Activated naive CD8-positive, alpha-beta T cell (primary cell): ENCODE measurements around the gene NISCH.

Source experiments
- H3K27ac Mint-ChIP-seq: one replicate; pipeline ENCODE4 v1.8.0; 2021; ENCODE audit warnings: mixed read lengths
- H3K27me3 Mint-ChIP-seq: one replicate; pipeline ENCODE4 v1.8.0; 2021; ENCODE audit warnings: mixed read lengths
- H3K36me3 Mint-ChIP-seq: one replicate; pipeline ENCODE4 v1.8.0; 2021; ENCODE audit warnings: mixed read lengths
- H3K4me1 Mint-ChIP-seq: one replicate; pipeline ENCODE4 v1.8.0; 2021; ENCODE audit warnings: low read depth, mixed read lengths
- H3K4me3 Mint-ChIP-seq: one replicate; pipeline ENCODE4 v1.8.0; 2021; ENCODE audit warnings: mild to moderate bottlenecking, mixed read lengths
- H3K9me3 Mint-ChIP-seq: one replicate; pipeline ENCODE4 v1.8.0; 2021; ENCODE audit warnings: low read depth, mixed read lengths

NISCH gene

DNA sequence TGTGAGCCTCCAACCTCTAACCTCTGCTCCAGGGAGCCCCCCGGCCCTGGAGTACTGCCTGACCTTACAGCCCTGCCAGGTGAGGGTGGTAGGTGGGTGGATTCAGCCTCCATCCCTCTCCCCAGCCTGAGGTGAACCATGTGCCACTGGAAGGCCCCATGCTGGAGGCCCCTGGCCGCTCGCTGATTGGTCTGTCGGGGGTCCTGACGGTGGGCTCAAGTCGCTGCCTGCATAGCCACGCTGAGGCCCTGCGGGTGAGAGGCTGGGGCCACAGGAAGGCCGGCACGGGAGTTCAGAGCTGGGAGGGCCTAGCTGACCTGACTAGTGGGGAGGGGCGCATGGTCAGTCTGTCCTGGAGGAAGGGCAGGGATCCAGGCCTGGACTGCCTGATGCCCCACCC is 59.2 kb downstream of the NISCH start:
- H3K4me3 Mint-ChIP-seq, result no peak overlapping the region
- no peaks in the 10 kb centered on the region for H3K4me1 Mint-ChIP-seq
- H3K27ac Mint-ChIP-seq, result no peak overlapping the region
- no peaks in the 10 kb centered on the region for H3K36me3 Mint-ChIP-seq
- no peaks in the 10 kb centered on the region for H3K27me3 Mint-ChIP-seq
- no peaks in the 10 kb centered on the region for H3K9me3 Mint-ChIP-seq

DNA sequence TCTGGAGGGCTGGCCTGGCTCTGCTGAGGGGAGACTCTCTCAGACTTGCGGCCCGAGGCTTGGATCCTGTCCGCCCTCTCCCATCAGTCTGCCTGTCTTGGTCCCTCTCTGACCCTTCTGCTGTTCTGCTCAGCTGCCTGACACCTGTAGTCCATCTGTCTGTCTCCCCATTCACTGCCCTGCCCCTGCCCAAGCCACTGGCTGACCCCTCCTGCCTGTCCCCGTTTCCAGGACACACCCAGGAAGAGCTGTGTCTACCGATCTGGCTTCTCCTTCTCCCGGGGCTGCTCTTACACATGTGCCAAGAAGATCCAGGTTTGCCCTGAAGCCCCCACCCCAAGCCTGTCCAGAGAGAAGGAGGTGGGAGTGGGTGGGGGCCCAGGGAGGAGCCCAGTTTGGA is 59.8 kb downstream of the NISCH start:
- Mint-ChIP-seq H3K27ac (no peak overlapping the region), H3K9me3 (no peaks in the 10 kb centered on the region), H3K36me3 (no peaks in the 10 kb centered on the region), H3K4me3 (no peak overlapping the region), H3K27me3 (no peaks in the 10 kb centered on the region), H3K4me1 (no peaks in the 10 kb centered on the region)

DNA sequence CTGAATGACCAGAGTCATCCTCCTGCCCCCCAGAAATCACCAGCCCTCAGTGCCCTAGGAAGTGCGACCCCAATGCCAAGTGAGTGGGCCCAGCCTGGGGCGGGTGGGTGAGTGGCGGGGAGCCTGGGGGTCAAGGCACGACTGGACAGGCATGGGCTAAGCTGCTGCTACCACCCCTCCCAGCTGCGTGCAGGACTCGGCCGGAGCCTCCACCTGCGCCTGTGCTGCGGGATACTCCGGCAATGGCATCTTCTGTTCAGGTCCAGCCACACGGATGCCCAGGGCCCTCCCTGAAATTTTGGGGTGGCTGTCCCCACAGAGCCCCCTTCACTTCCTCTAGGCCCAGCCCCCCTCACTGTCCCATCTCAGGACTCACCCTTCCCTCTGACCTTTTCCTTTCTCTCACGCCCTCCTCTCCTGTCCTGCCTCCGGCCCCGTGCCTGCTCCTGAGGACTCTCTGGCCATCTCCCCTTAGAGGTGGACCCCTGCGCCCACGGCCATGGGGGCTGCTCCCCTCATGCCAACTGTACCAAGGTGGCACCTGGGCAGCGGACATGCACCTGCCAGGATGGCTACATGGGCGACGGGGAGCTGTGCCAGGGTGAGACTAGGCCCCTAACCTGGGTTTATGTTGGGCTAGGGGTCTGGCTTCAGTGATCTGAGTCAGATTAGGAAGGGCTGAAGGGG is 61.2 kb downstream of the NISCH start:
- Mint-ChIP-seq H3K9me3 (no peaks in the 10 kb centered on the region), H3K36me3 (no peaks in the 10 kb centered on the region), H3K27ac (no peak overlapping the region), H3K4me1 (no peaks in the 10 kb centered on the region), H3K27me3 (no peaks in the 10 kb centered on the region), H3K4me3 (no peak overlapping the region)

DNA sequence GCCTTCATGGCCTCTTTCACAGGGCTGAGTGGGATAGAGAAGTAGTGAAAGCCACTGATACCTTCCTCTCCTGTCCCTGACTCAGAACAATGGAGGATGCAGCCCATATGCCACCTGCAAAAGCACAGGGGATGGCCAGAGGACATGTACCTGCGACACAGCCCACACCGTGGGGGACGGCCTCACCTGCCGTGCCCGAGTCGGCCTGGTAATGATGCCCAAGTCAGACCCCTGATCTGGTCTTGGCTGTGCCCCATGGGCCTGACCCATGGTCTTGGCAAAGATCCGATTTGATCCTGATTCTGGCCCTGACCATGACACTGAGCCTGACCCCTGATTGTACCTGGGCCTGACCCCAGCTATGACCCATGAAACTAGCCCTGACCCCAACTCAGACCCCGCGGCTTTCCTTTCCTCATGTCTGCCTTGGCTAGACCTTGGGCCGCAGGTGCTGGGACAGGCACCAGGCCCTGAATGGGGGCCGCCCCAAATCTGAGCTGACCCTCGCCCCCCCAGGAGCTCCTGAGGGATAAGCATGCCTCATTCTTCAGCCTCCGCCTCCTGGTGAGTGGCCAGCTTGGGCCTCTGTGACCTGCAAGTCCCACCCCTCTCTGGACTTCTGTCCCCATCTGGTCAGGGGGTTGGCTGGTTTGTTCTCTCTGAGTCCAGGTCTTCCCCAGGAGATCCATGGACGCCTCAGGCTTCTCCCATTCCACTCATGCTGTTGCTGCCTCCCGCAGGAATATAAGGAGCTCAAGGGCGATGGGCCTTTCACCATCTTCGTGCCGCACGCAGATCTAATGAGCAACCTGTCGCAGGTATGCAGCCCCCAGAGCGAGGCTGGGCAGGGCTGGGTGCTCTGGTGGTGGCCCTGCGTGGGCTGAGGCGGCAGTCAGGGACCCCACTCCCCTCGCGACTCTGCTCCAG is 62.7 kb downstream of the NISCH start:
- Mint-ChIP-seq H3K4me3 (no peak overlapping the region), H3K27ac (no peak overlapping the region), H3K36me3 (no peaks in the 10 kb centered on the region), H3K9me3 (no peaks in the 10 kb centered on the region), H3K4me1 (no peaks in the 10 kb centered on the region), H3K27me3 (no peaks in the 10 kb centered on the region)

DNA sequence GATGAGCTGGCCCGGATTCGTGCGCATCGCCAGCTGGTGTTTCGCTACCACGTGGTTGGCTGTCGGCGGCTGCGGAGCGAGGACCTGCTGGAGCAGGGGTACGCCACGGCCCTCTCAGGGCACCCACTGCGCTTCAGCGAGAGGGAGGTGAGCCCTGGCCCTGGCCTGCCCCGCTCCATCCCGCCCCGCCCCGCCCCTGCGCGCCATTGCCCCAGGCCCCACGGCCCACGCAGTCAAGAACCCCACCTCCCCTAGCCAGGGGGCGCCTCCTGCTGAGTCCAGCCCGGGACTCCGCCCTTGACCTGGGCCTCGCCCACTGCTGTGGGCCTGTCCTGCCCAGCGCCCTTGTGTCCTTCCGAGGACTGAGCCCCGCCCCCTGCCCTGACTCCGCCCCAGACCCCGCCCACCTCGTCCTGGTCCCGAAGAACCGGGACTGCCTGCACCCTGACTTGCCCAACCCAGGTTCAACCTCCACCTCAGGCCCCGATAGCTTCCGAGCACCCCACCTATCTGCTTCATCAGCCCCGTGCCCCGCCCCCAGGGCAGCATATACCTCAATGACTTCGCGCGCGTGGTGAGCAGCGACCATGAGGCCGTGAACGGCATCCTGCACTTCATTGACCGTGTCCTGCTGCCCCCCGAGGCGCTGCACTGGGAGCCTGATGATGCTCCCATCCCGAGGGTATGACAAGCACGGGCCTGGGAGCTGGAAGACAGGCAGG is 63.5 kb downstream of the NISCH start:
- H3K27ac Mint-ChIP-seq, result no peak overlapping the region
- no peaks in the 10 kb centered on the region for H3K36me3 Mint-ChIP-seq
- no peak overlapping the region for H3K4me3 Mint-ChIP-seq
- no peaks in the 10 kb centered on the region for H3K27me3 Mint-ChIP-seq
- no peaks in the 10 kb centered on the region for H3K9me3 Mint-ChIP-seq
- H3K4me1 Mint-ChIP-seq, result no peaks in the 10 kb centered on the region

DNA sequence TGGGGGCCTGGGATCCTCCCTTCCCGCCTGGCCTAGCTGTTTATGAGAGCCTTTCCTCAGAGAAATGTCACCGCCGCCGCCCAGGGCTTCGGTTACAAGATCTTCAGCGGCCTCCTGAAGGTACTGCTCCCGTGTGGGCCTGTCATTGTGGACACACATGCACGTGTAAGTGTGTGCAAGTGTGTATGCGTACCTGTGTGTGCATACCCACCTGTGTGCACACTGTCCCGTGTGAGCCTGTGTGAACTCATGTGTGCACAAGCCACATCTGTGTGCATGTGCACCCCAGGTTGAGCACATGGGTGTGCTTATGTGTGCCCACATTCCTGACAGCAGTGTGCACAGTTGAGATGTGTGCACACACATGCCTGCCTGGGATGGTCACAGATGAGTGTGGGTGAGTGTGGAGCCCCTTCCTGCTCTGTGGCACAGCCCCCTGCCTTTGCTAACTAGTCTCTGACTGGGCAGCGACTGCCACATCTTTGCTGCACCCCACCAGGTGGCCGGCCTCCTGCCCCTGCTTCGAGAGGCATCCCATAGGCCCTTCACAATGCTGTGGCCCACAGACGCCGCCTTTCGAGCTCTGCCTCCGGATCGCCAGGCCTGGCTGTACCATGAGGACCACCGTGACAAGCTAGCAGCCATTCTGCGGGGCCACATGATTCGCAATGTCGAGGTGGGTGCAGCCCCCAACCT is 64.2 kb downstream of the NISCH start:
- H3K36me3 Mint-ChIP-seq, result no peaks in the 10 kb centered on the region
- H3K27ac Mint-ChIP-seq, result no peak overlapping the region
- no peaks in the 10 kb centered on the region for H3K4me1 Mint-ChIP-seq
- no peaks in the 10 kb centered on the region for H3K9me3 Mint-ChIP-seq
- H3K4me3 Mint-ChIP-seq, result no peak overlapping the region
- no peaks in the 10 kb centered on the region for H3K27me3 Mint-ChIP-seq

DNA sequence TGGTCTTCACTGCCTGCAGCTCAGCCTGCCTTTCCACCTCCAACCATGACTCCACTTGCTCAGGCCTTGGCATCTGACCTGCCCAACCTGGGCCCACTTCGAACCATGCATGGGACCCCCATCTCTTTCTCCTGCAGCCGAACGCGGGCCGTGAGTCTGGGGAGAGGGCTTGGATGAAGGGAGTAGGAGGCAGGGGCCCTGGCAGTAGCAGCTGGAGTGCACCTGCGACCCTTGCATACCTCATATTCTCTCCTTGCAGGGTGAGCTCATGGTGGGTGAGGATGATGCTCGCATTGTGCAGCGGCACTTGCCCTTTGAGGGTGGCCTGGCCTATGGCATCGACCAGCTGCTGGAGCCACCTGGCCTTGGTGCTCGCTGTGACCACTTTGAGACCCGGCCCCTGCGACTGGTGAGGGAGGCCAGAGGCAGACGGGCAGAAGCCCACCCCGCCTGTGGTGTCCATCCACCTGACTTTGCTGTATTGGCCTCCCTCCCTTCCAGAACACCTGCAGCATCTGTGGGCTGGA is 64.8 kb downstream of the NISCH start:
- H3K27ac Mint-ChIP-seq, result no peak overlapping the region
- H3K4me3 Mint-ChIP-seq, result no peak overlapping the region
- H3K36me3 Mint-ChIP-seq, result no peaks in the 10 kb centered on the region

DNA sequence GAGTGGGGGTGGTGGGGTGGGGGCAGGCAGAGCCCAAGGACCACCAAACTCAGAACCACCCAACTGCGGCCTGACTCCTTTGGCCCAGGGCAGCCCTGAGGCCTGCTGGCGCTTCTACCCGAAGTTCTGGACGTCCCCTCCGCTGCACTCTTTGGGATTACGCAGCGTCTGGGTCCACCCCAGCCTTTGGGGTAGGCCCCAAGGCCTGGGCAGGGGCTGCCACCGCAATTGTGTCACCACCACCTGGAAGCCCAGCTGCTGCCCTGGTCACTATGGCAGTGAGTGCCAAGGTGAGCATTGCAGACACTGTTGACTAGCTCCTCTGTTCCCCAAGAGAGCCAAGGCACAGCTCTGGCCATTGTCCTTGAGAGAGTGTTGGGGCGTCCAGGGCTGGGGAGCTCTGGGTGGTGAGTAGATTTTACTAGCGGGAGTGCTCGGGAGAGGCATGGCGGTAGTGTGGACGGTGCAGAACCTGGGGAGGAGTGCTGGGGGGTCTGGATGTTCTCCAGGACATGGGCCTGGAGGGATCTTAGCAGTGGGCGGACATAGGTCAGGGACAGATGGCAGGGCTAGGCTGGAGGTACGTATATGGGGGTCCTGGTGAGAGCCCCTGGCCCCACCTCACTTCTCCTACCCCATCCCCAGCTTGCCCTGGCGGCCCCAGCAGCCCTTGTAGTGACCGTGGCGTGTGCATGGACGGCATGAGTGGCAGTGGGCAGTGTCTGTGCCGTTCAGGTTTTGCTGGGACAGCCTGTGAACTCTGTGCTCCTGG is 65.5 kb downstream of the NISCH start:
- Mint-ChIP-seq H3K36me3 (no peaks in the 10 kb centered on the region), H3K4me3 (no peak overlapping the region), H3K9me3 (no peaks in the 10 kb centered on the region), H3K27ac (no peak overlapping the region), H3K4me1 (no peaks in the 10 kb centered on the region), H3K27me3 (no peaks in the 10 kb centered on the region)

More for the DNA sequence above, 64.8 kb downstream of the NISCH start:
- no peaks in the 10 kb centered on the region for H3K27me3 Mint-ChIP-seq
- no peaks in the 10 kb centered on the region for H3K4me1 Mint-ChIP-seq
- H3K9me3 Mint-ChIP-seq, result no peaks in the 10 kb centered on the region

DNA sequence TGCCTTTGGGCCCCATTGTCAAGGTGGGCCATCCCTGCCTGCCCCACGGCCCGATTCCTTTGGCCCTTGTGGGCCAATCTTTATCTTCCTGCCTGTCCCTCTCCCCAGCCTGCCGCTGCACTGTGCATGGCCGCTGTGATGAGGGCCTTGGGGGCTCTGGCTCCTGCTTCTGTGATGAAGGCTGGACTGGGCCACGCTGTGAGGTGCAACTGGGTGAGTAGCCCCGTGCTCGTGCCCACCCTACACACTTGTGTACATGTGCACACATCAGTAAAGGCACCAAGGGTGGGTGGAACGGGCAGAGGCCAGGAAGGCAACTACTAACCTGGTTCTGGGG is 66.1 kb downstream of the NISCH start:
- no peaks in the 10 kb centered on the region for H3K4me1 Mint-ChIP-seq
- no peak overlapping the region for H3K27ac Mint-ChIP-seq
- no peak overlapping the region for H3K4me3 Mint-ChIP-seq
- no peaks in the 10 kb centered on the region for H3K9me3 Mint-ChIP-seq
- no peaks in the 10 kb centered on the region for H3K27me3 Mint-ChIP-seq
- H3K36me3 Mint-ChIP-seq, result no peaks in the 10 kb centered on the region

DNA sequence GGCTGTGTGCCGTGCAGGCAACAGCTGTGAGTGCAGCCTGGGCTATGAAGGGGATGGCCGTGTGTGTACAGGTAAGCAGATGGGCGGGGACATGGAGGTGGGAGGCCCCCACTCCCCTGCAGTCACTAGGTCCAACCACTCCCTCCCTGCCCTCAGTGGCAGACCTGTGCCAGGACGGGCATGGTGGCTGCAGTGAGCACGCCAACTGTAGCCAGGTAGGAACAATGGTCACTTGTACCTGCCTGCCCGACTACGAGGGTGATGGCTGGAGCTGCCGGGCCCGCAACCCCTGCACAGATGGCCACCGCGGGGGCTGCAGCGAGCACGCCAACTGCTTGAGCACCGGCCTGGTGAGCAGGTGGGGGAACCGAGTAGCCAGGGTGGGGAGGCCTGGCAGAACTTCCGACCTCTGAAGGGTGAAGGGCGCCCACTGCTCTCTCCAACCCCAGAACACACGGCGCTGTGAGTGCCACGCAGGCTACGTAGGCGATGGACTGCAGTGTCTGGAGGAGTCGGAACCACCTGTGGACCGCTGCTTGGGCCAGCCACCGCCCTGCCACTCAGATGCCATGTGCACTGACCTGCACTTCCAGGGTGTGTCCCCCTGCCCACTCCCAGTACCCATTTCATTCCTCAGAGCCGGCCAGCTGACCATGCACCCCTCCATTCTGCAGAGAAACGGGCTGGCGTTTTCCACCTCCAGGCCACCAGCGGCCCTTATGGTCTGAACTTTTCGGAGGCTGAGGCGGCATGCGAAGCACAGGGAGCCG is 66.7 kb downstream of the NISCH start:
- Mint-ChIP-seq H3K4me3 (no peak overlapping the region), H3K4me1 (no peaks in the 10 kb centered on the region), H3K27me3 (no peaks in the 10 kb centered on the region), H3K27ac (no peak overlapping the region), H3K9me3 (no peaks in the 10 kb centered on the region), H3K36me3 (no peaks in the 10 kb centered on the region)

DNA sequence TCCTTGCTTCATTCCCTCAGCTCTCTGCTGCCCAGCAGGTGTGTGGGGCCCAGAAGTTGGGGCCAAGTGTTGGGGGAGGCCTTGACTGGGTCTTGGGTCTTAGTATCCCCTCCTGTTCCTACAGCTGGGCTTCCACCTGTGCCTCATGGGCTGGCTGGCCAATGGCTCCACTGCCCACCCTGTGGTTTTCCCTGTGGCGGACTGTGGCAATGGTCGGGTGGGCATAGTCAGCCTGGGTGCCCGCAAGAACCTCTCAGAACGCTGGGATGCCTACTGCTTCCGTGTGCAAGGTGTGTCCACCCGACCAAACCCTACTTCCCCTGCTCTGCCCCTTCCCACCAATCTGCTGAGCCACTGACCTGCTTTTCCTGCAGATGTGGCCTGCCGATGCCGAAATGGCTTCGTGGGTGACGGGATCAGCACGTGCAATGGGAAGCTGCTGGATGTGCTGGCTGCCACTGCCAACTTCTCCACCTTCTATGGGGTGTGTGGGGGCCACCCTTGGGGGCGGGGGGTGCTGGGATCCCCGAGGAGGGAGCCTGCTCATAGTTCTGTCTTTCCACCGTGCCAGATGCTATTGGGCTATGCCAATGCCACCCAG is 67.3 kb downstream of the NISCH start:
- Mint-ChIP-seq H3K36me3 (no peaks in the 10 kb centered on the region), H3K9me3 (no peaks in the 10 kb centered on the region), H3K27me3 (no peaks in the 10 kb centered on the region), H3K4me3 (no peak overlapping the region), H3K4me1 (no peaks in the 10 kb centered on the region), H3K27ac (no peak overlapping the region)

DNA sequence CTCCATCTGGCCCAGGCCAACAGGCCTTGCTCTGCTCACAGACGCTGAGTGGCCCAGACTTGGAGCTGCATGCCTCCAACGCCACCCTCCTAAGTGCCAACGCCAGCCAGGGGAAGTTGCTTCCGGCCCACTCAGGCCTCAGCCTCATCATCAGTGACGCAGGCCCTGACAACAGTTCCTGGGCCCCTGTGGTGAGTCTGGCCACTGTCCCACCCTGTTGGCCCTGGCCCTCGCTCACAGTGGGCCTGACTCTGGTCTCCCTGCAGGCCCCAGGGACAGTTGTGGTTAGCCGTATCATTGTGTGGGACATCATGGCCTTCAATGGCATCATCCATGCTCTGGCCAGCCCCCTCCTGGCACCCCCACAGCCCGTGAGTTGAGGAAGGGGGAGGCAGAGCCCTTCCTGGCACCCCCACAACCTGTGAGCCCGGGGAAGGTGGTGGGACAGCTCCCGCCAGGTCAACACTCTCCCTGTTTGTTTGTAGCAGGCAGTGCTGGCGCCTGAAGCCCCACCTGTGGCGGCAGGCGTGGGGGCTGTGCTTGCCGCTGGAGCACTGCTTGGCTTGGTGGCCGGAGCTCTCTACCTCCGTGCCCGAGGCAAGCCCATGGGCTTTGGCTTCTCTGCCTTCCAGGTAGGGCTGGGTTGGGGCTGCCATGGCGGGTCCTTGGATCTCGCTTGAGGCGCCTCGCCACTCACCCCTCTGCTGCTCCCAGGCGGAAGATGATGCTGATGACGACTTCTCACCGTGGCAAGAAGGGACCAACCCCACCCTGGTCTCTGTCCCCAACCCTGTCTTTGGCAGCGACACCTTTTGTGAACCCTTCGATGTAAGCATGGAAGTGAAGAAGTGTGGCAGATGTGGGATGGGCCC is 68.2 kb downstream of the NISCH start:
- Mint-ChIP-seq H3K27ac (no peak overlapping the region), H3K27me3 (no peaks in the 10 kb centered on the region), H3K4me1 (no peaks in the 10 kb centered on the region), H3K36me3 (no peaks in the 10 kb centered on the region), H3K4me3 (no peak overlapping the region), H3K9me3 (no peaks in the 10 kb centered on the region)
